Measurements from ENCODE around the gene CD59. TPM values are rescaled to one million over a fixed set of nuclear protein-coding genes. Genes with fewer than 3 reads are reported as not detected.
A peak's percentile ranks its signal among the peaks of the same experiment; 100 is the strongest.

CD59 gene
- total RNA-seq, 3 donors from 2014 or later (not counting 1 experiment from before 2014, with no cell fraction given) = 25.0 to 29.4 (median 26.4) TPM

GRCh38 chr11:33674035-33674814, 62.0 kb downstream of the CD59 start:
- 96% methylated on average over 3 of the region's 3 CpGs for WGBS (ENCODE audit: insufficient coverage)
- Mint-ChIP-seq H3K9me3 (no peaks in the 10 kb centered on the region), H3K4me1 (peaks cover 0 to 8% of the 10 kb centered on the region in 2 donors), H3K27me3 (ENCODE audit: low read depth in 2 of 2) (peaks cover 8 to 57% of the 10 kb centered on the region in 2 donors), H3K27ac (no peak overlapping the region), H3K36me3 (no peaks in the 10 kb centered on the region), H3K4me3 (no peak overlapping the region)
- peak in 1 of 3 donors; percentile 14 for ATAC-seq
- DNase-seq = no peak
- H3K9me3 ChIP-seq (ENCODE audit: control insufficient read depth, insufficient read depth, low read length) = no peaks in the 10 kb centered on the region
- no peaks in the 10 kb centered on the region for H3K36me3 ChIP-seq (ENCODE audit: control insufficient read depth, insufficient read depth, low read length)
- H3K4me1 ChIP-seq (ENCODE audit: control insufficient read depth, insufficient read depth, low read length) = no peaks in the 10 kb centered on the region
- TF ChIP-seq, protein P1, sequence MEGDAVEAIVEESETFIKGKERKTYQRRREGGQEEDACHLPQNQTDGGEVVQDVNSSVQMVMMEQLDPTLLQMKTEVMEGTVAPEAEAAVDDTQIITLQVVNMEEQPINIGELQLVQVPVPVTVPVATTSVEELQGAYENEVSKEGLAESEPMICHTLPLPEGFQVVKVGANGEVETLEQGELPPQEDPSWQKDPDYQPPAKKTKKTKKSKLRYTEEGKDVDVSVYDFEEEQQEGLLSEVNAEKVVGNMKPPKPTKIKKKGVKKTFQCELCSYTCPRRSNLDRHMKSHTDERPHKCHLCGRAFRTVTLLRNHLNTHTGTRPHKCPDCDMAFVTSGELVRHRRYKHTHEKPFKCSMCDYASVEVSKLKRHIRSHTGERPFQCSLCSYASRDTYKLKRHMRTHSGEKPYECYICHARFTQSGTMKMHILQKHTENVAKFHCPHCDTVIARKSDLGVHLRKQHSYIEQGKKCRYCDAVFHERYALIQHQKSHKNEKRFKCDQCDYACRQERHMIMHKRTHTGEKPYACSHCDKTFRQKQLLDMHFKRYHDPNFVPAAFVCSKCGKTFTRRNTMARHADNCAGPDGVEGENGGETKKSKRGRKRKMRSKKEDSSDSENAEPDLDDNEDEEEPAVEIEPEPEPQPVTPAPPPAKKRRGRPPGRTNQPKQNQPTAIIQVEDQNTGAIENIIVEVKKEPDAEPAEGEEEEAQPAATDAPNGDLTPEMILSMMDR (IDR thresholded peaks at IDR 0.05) = no peak
- no peak overlapping the region for H3K27ac ChIP-seq (ENCODE audit: low read length)
- H3K27me3 ChIP-seq (ENCODE audit: control insufficient read depth, insufficient read depth, low read length) = no peaks in the 10 kb centered on the region
- intact Hi-C loops (cut with micrococcal nuclease) = no loop called here
- no peak overlapping the region for H3K4me3 ChIP-seq (ENCODE audit: low read length)

DNA sequence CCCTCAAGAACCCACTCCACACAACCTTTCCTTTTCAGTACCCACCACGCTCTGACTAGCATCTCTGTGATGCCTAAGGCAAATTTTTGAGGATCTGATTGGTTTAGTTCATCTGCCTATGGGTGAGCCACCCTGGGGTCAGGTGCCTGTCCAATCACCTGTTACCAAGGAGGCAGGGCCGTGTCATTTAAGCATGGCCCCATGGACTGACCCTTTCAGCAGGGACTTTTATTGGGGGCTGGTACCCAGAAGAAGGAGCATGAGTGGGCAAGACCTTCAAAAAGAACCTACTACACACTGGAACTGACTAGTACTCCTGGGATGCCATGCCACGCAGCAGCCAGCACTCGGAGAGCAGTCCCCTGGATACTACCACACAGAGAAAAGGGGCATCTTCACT, 64.0 kb downstream of the CD59 start:
- peaks cover 7 to 43% of the 10 kb centered on the region in 2 donors for H3K27me3 Mint-ChIP-seq (ENCODE audit: low read depth in 2 of 2)
- no peak for ATAC-seq
- H3K4me1 Mint-ChIP-seq = peaks cover 0 to 8% of the 10 kb centered on the region in 2 donors
- no peak overlapping the region for H3K4me3 ChIP-seq (ENCODE audit: low read length)
- intact Hi-C loops (cut with micrococcal nuclease) = no loop called here
- no peak overlapping the region for H3K4me3 Mint-ChIP-seq
- H3K27ac ChIP-seq (ENCODE audit: low read length) = no peak overlapping the region
- WGBS (ENCODE audit: insufficient coverage) = 84% methylated on average over 4 of the region's 4 CpGs
- no peaks in the 10 kb centered on the region for H3K4me1 ChIP-seq (ENCODE audit: control insufficient read depth, insufficient read depth, low read length)
- no peaks in the 10 kb centered on the region for H3K36me3 ChIP-seq (ENCODE audit: control insufficient read depth, insufficient read depth, low read length)
- TF ChIP-seq, protein P1 (IDR thresholded peaks at IDR 0.05) = no peak
- H3K9me3 Mint-ChIP-seq = no peaks in the 10 kb centered on the region
- no peaks in the 10 kb centered on the region for H3K36me3 Mint-ChIP-seq
- no peak overlapping the region for H3K27ac Mint-ChIP-seq
- no peak for DNase-seq
- no peaks in the 10 kb centered on the region for H3K27me3 ChIP-seq (ENCODE audit: control insufficient read depth, insufficient read depth, low read length)
- no peaks in the 10 kb centered on the region for H3K9me3 ChIP-seq (ENCODE audit: control insufficient read depth, insufficient read depth, low read length)

DNA sequence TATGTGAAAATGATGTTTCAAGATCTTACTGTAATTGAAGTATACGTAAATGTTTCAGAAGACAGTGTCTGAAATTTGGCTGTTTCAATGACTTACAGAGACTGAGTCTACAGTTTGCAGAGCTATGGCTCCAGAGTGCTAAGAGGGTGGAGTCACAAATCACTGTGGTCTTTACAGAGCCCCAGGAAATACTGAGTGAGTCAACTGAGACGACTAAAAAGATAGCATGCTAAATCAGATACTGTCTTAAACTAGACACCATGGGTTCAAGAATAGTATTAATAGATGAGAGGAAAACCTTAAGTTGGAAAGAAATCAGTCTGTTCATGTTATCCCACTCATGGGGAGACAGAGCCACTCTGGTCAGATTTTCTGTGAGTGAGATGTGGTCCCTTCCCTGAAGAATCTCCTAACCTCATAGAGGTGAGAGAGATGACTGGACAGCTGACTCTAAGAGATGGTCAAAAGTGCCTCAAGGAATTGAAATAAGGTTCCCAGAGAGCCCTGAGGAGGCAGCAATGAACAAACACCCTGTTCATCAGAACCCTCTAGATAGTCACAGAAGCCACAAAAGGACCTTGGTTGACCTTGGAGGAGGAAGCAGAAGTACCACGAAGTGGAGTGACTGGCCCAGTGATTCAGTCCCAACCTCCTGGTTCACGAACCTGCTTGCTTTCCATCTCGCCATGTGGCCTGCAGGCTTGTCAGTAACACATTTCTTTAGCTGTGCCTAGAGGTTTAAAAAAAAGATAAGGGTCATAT, 65.8 kb downstream of the CD59 start:
- no peak for DNase-seq
- Mint-ChIP-seq H3K36me3 (no peaks in the 10 kb centered on the region), H3K9me3 (no peaks in the 10 kb centered on the region), H3K4me3 (no peak overlapping the region), H3K27ac (no peak overlapping the region), H3K4me1 (peaks cover 0 to 8% of the 10 kb centered on the region in 2 donors), H3K27me3 (ENCODE audit: low read depth in 2 of 2) (peaks cover 13 to 47% of the 10 kb centered on the region in 2 donors)
- no peak for ATAC-seq
- 62% methylated on average over 5 of the region's 5 CpGs for WGBS (ENCODE audit: insufficient coverage)
- Histone ChIP-seq H3K4me3 (ENCODE audit: low read length) (no peak overlapping the region), H3K27ac (ENCODE audit: low read length) (no peak overlapping the region), H3K27me3 (ENCODE audit: control insufficient read depth, insufficient read depth, low read length) (no peaks in the 10 kb centered on the region), H3K9me3 (ENCODE audit: control insufficient read depth, insufficient read depth, low read length) (no peaks in the 10 kb centered on the region), H3K4me1 (ENCODE audit: control insufficient read depth, insufficient read depth, low read length) (no peaks in the 10 kb centered on the region), H3K36me3 (ENCODE audit: control insufficient read depth, insufficient read depth, low read length) (no peaks in the 10 kb centered on the region)
- intact Hi-C loops (cut with micrococcal nuclease) = no loop called here
- TF ChIP-seq, protein P1 (IDR thresholded peaks at IDR 0.05) = no peak
